Fibroblast of skin of left quadriceps (primary cell): ENCODE data around the gene CBX1.
"Not testable (repeated sequence)": the region's sequence is repeated elsewhere in the genome, so short reads cannot be mapped to it uniquely, and the experiment has no call there.

Experiments used
- DNase-seq, 2 experiments: peaks; one replicate each; pipeline ENCODE4 v3.0.0-alpha.2; 2013; ENCODE audit warnings: low read depth in 2 of 2

Gene CBX1

DNA sequence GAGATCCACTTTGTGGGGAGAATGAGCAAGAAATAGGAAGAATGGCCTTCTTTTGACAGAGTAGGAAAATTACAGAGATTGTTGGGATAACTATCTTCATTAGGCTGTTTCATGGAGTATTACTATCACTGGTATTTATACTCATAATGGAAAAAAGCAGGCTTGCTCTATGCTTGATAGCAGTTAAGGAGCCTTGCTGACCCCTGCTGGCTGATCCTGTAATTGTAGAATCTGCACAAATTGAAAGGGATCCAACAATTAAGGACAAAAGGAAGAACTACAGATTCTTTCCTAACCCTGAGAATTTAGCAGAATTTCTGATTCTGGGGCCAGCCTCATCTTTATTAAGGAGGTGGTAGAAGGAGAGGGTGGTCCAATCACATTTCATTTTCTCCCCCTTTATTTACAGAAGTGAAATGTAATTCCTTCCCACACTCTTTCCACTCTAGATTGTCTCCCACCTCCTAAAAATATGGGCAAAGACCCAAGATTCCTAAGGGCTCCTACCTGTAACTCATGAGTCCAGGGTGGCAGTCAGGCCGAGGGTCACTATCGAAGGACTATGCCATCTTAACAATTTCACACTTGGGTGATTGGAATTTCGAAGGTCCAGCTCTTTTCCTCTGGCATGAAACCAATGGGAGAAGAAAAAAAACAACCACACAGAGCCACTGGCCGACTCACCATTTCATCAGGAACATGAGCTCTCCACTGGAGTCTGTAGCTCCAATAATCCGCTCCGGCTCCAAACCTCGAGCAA is 26.8 kb downstream of the CBX1 start:
- DNase-seq = peak; percentile 60 to 63

DNA sequence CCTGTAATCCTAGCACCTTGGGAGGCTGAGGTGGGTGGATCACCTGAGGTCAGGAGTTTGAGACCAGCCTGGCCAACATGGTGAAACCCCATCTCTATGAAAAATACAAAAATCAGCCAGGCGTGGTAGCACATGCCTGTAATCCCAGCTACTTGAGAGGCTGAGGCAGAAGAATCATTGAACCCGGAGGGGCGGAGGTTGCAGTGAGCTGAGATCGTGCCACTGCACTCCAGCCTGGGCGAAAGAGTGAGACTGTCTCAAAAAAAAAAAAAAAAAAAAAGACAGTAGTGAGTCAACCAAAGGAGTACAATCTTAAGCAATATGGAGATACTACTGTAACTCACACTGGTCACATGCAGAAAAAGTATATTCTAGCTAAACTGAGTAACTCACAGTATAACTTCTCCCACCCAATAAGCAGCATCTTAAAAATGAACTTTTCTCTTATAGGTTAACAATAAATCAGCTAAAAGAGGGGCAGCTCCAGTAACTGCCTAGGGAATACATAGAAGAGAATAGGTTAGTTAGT is 27.6 kb downstream of the CBX1 start:
- DNase-seq = not testable (repeated sequence)

DNA sequence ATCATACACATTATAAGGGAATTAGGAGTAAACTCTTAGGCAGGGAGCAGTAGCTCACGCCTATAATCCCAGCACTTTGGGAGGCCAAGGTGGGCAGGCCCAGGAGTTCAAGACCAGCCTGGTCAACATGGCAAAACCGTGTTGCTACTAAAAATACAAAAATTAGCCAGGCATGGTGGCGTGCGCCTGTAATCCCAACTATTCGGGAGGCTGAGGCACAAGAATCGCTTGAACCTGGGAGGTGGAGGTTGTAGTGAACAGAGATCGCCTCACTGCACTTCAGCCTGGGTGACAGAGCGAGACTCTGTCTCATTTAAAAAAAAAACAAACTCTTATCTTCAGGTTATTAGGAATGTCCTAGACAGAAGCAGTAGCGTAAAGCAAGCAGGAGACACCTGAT is 28.5 kb downstream of the CBX1 start:
- not testable (repeated sequence) for DNase-seq

DNA sequence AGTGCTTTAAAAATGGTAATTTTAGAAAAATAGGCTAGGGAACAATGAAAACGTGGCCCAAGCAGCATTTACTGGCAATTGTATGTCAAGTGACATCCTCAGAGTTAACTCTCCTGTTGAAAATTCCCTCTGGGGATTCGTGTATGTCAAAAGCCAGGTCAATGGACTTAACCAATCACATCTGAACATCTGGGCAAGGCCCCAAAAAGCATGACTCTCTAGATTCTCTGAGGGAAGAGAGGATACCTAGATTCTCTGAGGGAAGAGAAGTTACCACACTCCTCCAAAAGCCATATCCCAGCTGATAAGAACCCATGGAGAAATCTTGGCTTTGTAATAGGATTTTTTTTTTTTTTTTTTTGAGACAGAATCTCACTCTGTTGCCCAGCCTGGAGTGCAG is 29.6 kb downstream of the CBX1 start:
- DNase-seq = no peak

DNA sequence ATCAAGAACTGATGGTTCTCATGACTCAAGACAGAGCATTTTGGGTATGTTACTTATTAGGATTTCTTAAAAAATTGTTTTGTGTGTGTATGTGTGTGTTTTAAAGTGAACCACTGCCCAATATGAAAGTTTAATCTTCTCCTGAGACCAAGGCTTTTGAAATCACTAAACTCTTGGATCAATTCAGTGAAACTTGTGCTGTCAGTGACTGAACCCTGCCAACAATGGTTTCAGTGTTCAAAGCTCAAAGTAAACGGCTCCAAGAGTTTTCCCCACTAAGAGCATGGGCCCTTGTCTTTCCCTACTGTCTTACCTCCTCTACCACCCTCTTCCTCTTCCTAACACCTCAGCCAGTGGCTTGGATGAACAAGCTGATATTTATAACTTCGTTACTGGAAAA is 31.1 kb downstream of the CBX1 start:
- no peak for DNase-seq

DNA sequence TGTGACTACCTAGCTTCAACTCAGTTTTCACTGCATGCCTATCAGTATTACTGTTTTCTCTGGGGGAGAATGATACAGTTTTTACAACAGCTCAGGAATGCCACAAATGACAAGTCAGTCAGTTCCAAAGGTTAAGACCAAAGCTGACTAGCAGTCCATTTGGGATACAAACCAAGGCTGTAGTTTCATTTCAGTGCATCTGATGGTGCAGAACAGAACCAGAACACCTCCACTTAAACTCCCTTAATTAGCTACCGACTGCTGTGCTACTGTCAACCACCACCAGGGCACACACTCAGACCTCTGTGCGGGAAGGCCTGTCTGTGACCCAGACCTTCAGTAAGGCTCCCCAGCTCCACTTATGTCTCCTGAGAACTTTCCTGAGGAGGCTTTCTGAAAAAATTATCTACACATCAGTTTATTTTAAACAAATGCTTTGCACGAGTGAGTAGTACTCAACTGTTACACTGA is 32.8 kb downstream of the CBX1 start:
- no peak for DNase-seq

DNA sequence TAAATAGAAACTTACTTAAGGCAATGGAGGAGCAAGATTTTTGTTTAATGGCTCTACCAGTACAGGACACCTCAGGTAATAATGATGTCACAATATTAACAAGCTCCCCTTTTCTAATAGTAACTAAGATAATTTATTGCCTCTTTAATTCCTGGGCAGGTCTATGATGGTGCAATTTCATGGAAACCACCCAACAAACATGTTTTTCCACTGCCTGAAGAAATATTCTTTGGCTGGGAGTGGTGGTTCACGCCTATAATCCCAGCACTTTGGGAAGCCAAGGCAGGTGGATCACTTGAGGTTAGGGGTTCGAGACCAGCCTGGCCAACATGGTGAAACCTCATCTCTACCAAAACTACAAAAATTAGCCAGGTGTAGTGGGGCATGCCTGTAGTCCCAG is 33.5 kb downstream of the CBX1 start:
- DNase-seq = not testable (repeated sequence)

DNA sequence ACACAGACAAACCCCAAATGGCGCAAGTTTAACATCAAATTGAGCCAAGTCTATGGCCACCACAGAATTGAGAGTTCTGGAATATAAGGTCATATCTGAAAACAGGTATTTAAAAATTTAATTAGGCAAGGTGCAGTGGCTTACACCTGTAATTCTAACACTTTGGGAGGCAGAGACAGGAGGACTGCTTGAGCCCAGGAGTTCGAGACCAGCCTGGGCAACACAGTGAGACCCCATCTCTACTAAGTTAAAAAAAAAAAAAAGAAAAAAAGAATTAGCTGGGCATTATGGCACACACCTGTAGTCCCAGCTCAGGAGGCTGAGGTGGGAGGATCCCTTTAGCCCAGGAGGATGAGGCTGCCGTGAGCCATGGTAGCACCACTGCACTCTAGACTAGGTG is 34.0 kb downstream of the CBX1 start:
- no peak for DNase-seq

DNA sequence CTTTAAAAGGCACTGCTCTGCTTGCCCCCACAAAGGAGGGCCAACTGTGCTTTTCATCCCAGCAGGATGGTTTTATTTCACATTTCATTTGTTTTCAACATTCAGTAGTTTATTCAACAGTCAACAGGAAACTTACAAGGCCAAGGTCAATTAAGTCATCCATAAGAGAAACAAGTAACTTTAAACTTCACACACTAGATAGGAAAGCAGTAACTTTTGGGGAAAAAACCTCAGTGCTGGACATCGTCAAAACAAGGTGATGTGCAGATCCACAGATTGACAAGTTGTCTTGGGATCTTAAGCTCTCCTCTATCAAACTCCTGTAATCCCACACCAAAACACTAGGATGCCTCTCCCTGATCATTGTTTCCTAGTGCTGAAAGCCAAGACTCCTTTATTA is 34.6 kb downstream of the CBX1 start:
- DNase-seq = no peak

DNA sequence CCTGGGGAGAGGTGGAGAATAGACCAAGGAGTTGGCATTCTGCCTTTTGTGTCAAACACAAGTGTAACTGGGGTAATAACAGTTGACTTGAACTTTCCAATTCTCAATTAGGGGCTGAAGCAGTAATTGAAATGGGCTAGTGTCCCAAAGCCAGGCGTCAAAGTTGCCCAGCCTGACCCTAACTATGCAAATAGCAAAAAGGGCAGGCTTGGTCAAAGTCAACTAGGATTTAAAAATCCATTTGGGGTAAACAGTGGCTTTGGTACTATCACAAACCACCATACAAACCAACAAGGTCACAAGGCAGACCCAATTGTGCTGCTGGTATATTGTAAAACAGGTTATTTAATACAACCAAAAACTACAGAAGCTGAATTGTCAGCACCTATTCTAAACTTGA is 35.1 kb downstream of the CBX1 start:
- no peak for DNase-seq

DNA sequence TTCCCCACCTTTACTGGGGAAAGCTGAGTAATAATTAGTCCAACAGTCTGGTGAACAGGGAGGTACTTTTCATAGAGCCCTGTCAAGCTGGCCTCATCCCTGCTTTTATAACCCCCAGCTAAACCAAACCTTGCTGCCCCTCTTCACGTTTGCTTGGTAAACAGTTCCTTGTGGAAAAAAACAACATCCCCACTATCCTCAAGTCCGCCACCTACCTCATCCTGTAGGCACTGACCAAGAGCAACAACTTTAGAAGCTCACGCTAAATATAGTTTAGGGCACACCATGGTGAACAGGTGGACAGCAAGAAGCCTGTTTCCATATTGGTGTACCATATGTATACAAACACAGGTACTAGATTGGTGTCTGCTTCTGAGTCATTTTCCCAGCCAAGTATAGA is 36.6 kb downstream of the CBX1 start:
- no peak for DNase-seq

DNA sequence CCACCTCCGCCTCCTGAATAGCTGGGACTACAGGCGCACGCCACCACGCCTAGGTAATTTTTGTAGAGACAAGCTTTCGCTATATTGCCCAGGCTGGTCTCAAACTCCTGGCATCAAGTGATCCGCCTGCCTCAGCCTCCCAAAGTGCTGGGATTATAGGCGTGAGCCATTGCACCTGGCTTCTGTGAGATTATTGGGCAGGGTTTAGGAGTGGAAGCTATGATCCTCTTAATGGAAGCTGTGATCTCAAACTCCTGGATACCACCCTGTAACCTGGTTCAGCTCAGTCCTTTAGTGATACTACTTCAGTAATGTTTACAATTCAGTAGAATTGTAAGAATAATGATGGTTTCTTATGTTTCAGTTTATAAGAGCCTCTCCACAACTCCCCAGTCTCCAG is 39.0 kb downstream of the CBX1 start:
- DNase-seq = no peak

DNA sequence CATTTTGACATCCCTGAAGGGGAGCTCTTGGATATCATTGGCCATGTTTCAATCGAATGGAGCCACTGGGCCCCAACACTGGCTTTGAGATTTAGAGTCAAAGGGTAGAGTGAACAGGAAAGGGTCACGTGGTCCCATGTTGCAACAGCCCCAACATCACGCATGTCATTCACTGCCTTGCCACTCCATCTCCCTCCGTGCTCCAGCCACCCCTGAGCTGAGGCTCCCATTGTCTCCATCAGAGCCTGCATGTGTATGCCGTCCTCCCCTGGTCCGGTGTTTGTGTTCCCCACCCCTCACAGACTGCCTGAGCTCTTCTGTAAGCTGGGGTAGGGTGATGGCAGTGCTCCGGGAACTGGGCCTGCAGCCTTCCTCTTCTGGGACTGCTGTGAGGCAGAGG is 41.0 kb downstream of the CBX1 start:
- DNase-seq = no peak

DNA sequence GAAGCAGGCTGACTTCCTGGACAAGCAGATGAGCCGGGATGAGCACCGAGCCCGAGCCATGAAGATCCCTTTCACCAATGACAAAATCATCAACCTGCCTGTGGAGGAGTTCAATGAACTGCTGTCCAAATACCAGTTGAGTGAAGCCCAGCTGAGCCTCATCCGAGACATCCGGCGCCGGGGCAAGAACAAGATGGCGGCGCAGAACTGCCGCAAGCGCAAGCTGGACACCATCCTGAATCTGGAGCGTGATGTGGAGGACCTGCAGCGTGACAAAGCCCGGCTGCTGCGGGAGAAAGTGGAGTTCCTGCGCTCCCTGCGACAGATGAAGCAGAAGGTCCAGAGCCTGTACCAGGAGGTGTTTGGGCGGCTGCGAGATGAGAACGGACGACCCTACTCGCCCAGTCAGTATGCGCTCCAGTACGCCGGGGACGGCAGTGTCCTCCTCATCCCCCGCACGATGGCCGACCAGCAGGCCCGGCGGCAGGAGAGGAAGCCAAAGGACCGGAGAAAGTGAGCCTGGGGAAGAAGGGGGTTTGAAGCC is 42.1 kb downstream of the CBX1 start:
- no peak for DNase-seq

DNA sequence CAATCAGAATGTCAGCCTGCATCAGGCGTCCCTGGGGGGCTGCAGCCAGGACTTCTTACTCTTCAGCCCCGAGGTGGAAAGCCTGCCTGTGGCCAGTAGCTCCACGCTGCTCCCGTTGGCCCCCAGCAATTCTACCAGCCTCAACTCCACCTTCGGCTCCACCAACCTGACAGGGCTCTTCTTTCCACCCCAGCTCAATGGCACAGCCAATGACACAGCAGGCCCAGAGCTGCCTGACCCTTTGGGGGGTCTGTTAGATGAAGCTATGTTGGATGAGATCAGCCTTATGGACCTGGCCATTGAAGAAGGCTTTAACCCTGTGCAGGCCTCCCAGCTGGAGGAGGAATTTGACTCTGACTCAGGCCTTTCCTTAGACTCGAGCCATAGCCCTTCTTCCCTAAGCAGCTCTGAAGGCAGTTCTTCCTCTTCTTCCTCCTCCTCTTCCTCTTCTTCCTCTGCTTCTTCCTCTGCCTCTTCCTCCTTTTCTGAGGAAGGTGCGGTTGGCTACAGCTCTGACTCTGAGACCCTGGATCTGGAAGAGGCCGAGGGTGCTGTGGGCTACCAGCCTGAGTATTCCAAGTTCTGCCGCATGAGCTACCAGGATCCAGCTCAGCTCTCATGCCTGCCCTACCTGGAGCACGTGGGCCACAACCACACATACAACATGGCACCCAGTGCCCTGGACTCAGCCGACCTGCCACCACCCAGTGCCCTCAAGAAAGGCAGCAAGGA is 42.7 kb downstream of the CBX1 start:
- DNase-seq = no peak

DNA sequence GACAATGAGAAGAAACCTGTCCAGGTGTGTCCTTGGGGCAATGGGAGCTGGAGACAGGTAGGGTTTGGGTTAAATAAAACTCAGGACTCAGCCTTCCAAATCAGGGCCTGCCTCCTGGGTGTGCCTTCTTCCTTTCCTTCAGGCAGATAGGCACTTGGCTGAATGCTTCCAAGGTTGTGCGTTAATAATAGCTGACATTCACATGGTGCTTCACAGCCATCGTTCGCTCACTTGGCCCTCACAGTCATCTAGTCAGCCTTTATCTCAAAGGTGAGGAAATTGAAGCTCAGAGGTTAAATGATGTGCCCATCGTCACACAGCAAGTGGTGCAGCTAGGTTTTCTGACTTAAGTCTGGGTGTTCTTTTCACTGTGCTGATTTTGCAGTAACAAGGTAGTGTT is 43.7 kb downstream of the CBX1 start:
- no peak for DNase-seq

DNA sequence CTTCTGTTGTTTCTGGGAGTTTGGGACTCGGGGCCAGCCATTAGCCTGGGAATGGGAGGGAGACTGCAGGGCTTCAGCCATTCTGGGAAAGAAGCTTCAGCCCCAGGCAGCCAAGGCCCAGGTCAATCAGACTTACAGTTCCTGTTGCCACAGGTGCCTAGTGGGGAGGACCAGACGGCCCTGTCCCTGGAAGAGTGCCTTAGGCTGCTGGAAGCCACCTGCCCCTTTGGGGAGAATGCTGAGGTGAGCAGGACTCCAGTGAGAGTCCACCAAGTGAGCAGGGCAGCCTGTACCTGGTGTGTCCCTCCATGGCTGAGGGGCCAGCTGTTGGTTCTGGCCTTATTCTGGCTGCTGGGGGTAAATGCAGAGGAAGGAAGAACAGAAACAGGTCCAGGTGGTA is 44.4 kb downstream of the CBX1 start:
- DNase-seq = no peak

DNA sequence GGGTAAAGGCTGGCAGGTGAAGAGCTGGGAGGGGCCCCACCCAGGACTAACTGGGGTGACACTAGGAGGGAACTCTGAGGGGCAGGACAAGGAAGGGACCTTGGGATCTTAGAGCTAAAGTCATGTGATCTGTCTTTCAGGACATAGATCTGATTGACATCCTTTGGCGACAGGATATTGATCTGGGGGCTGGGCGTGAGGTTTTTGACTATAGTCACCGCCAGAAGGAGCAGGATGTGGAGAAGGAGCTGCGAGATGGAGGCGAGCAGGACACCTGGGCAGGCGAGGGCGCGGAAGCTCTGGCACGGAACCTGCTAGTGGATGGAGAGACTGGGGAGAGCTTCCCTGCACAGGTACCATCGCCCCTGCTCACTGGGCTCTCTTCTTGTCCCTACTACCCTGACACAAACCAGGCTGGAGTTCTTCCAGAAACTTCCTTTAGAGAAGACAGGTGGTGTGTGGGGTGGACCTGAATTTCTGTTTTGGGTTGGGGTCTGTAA is 45.0 kb downstream of the CBX1 start:
- DNase-seq = no peak

DNA sequence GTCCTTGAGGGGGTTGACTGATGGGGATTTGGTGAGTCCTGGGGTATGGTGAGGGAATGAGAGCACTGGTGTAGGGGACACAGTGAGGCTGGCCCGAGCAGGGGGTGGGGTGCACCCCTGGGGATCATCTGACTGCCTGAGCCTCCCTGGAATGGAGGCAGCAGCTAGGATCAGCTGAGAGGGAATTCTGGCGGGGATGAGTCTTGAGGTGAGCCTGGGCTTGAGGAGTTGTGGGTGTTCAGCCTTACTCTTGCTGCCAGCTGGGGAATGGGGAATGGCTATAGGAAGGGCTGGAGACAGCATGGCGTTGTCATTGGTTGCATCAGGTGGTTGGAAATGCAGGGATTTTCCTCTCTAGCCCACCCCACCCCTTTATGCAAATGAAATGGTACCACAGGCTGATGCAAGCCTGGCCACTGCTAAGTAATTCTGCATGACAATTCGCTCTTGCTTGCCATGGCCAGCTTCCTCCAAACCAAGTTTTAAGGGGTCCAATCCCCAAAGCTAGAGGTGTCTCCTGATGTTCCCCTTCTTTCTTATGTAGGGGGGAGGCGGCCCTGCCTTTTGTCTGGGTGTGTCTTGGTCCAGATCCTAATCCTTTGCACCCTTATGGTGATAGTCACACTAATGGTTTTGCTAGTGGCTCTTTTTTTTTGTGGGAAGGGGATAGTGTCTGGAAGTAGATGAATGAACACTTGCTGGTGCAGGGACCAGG is 45.6 kb downstream of the CBX1 start:
- DNase-seq = peak; percentile 78 to 85

DNA sequence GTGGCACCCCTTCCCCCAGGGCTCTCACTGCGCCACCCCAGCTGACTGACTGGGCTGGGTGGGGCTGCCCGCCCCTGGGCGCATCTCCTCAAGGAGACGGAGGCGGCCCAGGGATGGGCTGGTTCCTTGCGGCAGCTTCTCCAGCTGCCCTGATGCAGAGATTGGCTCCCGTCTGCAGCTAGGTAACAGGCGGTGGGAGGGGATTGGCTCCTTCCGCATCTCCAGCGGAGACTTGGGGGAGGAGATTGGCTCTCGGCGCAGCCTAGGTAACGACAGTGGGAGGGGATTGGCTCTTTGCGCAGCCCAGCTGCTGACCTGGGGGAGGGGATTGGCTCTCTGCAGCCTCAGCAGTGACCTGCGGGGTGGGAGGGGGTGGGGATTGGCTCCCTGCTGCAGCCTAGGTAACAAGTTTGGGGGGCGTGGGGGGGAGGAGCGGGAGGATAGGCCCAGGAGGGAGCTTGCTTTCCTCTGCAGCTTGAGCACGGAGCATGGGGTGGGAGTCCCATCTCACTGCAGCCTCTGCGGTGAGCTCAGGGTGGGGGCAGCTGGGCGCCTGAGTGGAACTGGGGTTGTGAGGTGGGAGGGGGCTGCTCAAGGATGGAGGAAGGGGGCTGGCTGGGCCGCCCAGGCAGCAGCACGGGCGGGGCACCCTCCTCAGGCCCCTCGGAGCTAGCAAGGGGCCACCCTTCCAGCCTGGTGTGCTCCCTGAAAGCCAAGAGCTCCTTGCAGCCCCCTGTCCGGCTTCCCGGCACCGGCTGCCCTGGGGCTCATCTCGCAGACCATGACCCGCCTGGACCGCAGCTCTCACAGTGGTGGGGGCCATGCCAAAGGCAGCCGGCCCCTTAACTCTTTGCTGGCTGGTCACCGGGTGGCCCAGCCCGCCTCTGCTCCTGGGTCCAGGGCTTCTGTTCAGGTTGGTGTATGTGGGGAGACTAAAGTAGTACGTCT is 46.8 kb downstream of the CBX1 start:
- DNase-seq = peak in 1 of 2 experiments; percentile 30

DNA sequence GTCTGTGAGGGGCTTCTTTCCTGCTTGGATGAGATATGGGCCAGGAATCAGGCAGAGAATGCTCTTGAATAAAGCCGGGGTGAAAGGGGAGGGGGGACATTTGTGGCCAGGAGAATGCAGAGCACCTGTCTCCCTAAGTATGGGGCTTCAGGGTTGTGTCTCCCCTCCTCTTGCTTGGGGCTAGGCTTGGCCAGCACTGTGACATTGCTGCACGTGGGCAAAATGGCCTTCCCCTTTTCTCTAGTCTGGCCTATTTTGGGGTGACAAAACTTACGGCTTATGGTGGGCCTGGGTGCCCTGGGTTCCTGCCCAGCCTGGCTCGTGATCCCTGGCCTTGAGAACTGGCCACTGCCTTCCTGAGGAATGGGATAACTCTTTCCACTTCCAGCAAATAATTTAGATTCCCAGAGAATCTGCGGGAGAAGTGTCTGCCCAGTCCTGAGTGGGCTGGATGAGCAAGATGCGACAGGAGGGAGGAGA is 47.5 kb downstream of the CBX1 start:
- no peak for DNase-seq
